Heart right ventricle (tissue), 16 donors: ENCODE data around the gene PSMA4. TPM values are rescaled to one million over a fixed set of nuclear protein-coding genes. Genes with fewer than 3 reads are reported as not detected.
"Not testable (repeated sequence)": the region's sequence is repeated elsewhere in the genome, so short reads cannot be mapped to it uniquely, and the experiment has no call there.

ENCODE experiments used
- ATAC-seq, 8 donors: fragments of 200-7000 bp; cut with Tn5 transposase; one replicate each; pipeline ENCODE4 v1.9.1; 2020; ENCODE audit warnings: mild to moderate bottlenecking in 8 of 8, moderate library complexity in 8 of 8, moderate number of reproducible peaks in 1 of 8
- DNase-seq, 2 donors: peaks; one replicate each; pipeline ENCODE4 v3.0.0-alpha.2; 2020
- H3K27ac ChIP-seq, 10 donors: fragments of 200-600 bp; sonication (generic) in 2 of 10; one replicate each; pipeline versions ENCODE4 v1.5.0 to v1.8.0; 2020 to 2022; ENCODE audit warnings: mild to moderate bottlenecking in 3 of 10
- H3K27me3 ChIP-seq, 7 donors: fragments of 200-600 bp; one replicate each; pipeline ENCODE4 v1.8.0; 2021 to 2022; ENCODE audit warnings: mild to moderate bottlenecking in 2 of 7
- H3K36me3 ChIP-seq, 9 donors: fragments of 200-600 bp; sonication (generic) in 1 of 9; one replicate each; pipeline versions ENCODE4 v1.5.0 to v1.8.0; 2020 to 2022; ENCODE audit warnings: mild to moderate bottlenecking in 2 of 9
- H3K4me1 ChIP-seq, 9 donors: fragments of 200-600 bp; sonication (generic) in 1 of 9; one replicate each; pipeline versions ENCODE4 v1.5.0 to v1.8.0; 2020 to 2022; ENCODE audit warnings: mild to moderate bottlenecking in 4 of 9
- H3K4me3 ChIP-seq, 10 donors: fragments of 200-600 bp; sonication (generic) in 2 of 10; one replicate each; pipeline versions ENCODE4 v1.5.0 to v1.8.0; 2020 to 2022; ENCODE audit warnings: mild to moderate bottlenecking in 7 of 10, moderate library complexity in 2 of 10
- H3K9me3 ChIP-seq, 11 donors: fragments of 200-600 bp in 10 of 11; sonication (generic) in 2 of 11; one replicate each; pipeline versions ENCODE4 v1.5.0 to v1.8.0; 2013 to 2022; ENCODE audit warnings: mild to moderate bottlenecking in 2 of 11, control low read depth in 1 of 11, moderate library complexity in 1 of 11
- WGBS, 2 donors: extraction: QIAGEN DNeasy Blood & Tissue Kit; methylation state at CpG; one replicate each; pipeline ENCODE4 v1.1.7; 2013; ENCODE audit warnings: inconsistent platforms in 1 of 2; 5-methylcytosine and 5-hydroxymethylcytosine counted together
- intact Hi-C, 10 donors: fragments of 100-400 bp; cut with DNase I; formaldehyde crosslinking; loops; one replicate each; pipeline versions ENCODE4 v1.11.1 to v1.14.2; 2022
- polyA plus RNA-seq, 2 donors: library from polyadenylated mRNA; stranded (reverse); fragments of 200-250 nt; gene quantifications; one replicate each; pipeline ENCODE4 v1.2.3, GENCODE V29; 2013
- total RNA-seq, 10 donors: library from RNA; stranded (reverse); fragmentation: NEBNext Ultra II Directional in 3 of 10; extraction: Animal tissue kit (Norgen Biotek cat#: 25700) in 3 of 10; gene quantifications; one replicate each; pipeline versions ENCODE4 v1.2.1 to v1.2.4, GENCODE V29; 2021 to 2023
- TF ChIP-seq, protein P1 (sequence below), 9 donors: fragments of 200-600 bp; sonication (generic) in 2 of 9; IDR thresholded peaks; one replicate each; pipeline versions ENCODE4 v1.5.0 to v1.8.0; 2021 to 2022; ENCODE audit warnings: antibody characterized with exemption in 9 of 9, mild to moderate bottlenecking in 5 of 9, moderate library complexity in 1 of 9
- donor health status: Arrhythmogenic right ventricular cardiomyopathy.
- donor health status: ischemic (EF 13 %, LVEDD 7.1; RV severe dilation, severe dysfunction).
- donor health status: healthy with polysubstance abuse.
- donor health status: DM: no; HTN: yes; CAD: no.
- donor health status: DM: no; HTN: no; CAD: no.
- donor health status: ischemic (EF 25% LVEDD 6.9; RV normal size, moderate dysfunction).
- donor health status: ischemic (EF 25% LVEDD 5.7; RV mildly dilated, moderate dysfunction).
- donor health status: healthy.
- donor health status: DM: yes; HTN: yes; CAD: no.
- donor health status: Ischemic cardiomyopathy.
- donor health status: ischemic (EF 35%, LVEDD 5.7; RV mildly dilated, moderate dysfunction).
- donor health status: nonischemic (EF 11% LVEDD 7.7; RV severe dilation, severe dysfunction).
- donor health status: DM: yes; HTN: yes; CAD: no.
- donor health status: PGD.
- donor health status: ischemic (EF 29% LVEDD 5.4; RV normal size, mild dysfunction).
- donor health status: nonischemic (EF 23%, LVEDD 6.1; RV moderate dilation, normal function).

PSMA4 gene
- total and polyA plus RNA-seq, 12 donors: 89.4 to 185 (median 116) TPM

GRCh38 chr15:78506971-78507830, 33.0 kb upstream of the PSMA4 start, which contains the start of gene HYKK:
Gene HYKK (plus strand): TSS chr15:78507577. CDS start chr15:78513089, 5,512 bp downstream.
- Histone ChIP-seq H3K27ac (peak within 1 kb of the TSS in 9 of 10 donors; percentile 18 to 74 (median 57)), H3K27me3 (peaks cover 0 to 15% (median 0%) of the 10 kb centered on the region in 7 donors), H3K4me1 (peaks cover 4 to 16% (median 9%) of the 10 kb centered on the region in 9 donors), H3K9me3 (no peaks in the 10 kb centered on the region), H3K4me3 (peak within 1 kb of the TSS; percentile 51 to 96 (median 79)), H3K36me3 (peaks cover 0 to 2% (median 0%) of the 10 kb centered on the region in 9 donors)
- 0 to 1% methylated on average over 63 of the region's 63 CpGs for WGBS, 2 donors
- intact Hi-C loops: loop anchor here in 1 of 10 donors (10.0 kb wide), 2 partner anchors 62 to 202 kb away; no protein-coding TSS in a partner anchor
- DNase-seq: peak; percentile 86 to 93
- ATAC-seq: peak; percentile 94 to 99 (median 97)
- TF ChIP-seq, protein P1, sequence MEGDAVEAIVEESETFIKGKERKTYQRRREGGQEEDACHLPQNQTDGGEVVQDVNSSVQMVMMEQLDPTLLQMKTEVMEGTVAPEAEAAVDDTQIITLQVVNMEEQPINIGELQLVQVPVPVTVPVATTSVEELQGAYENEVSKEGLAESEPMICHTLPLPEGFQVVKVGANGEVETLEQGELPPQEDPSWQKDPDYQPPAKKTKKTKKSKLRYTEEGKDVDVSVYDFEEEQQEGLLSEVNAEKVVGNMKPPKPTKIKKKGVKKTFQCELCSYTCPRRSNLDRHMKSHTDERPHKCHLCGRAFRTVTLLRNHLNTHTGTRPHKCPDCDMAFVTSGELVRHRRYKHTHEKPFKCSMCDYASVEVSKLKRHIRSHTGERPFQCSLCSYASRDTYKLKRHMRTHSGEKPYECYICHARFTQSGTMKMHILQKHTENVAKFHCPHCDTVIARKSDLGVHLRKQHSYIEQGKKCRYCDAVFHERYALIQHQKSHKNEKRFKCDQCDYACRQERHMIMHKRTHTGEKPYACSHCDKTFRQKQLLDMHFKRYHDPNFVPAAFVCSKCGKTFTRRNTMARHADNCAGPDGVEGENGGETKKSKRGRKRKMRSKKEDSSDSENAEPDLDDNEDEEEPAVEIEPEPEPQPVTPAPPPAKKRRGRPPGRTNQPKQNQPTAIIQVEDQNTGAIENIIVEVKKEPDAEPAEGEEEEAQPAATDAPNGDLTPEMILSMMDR (IDR thresholded peaks at IDR 0.05): peak in 2 of 9 donors; percentile 9 to 22

GRCh38 chr15:78507831-78508160, 32.4 kb upstream of the PSMA4 start:
- ATAC-seq: peak in 7 of 8 donors; percentile 10 to 58 (median 26)

GRCh38 chr15:78508272-78508671, 32.0 kb upstream of the PSMA4 start:
- WGBS, 2 donors: 40 to 44% methylated on average over 6 of the region's 6 CpGs
- DNase-seq (no peak), ATAC-seq (no peak)
- H3K4me1 ChIP-seq: peaks cover 4 to 16% (median 9%) of the 10 kb centered on the region in 9 donors
- H3K9me3 ChIP-seq: no peaks in the 10 kb centered on the region
- TF ChIP-seq, protein P1 (IDR thresholded peaks at IDR 0.05): no peak
- H3K27me3 ChIP-seq: peaks cover 0 to 15% (median 0%) of the 10 kb centered on the region in 7 donors
- intact Hi-C loops: loop anchor here in 1 of 10 donors (10.0 kb wide), 2 partner anchors 63 to 203 kb away; no protein-coding TSS in a partner anchor
- peak overlapping the region; percentile 51 to 96 (median 79) for H3K4me3 ChIP-seq
- peak overlapping the region in 1 of 10 donors; percentile 64 for H3K27ac ChIP-seq
- H3K36me3 ChIP-seq: peaks cover 0 to 5% (median 0%) of the 10 kb centered on the region in 9 donors

More at GRCh38 chr15:78507831-78508160, 32.4 kb upstream of the PSMA4 start:
- intact Hi-C loops: loop anchor here in 1 of 10 donors (10.0 kb wide), 2 partner anchors 63 to 203 kb away; no protein-coding TSS in a partner anchor
- no peaks in the 10 kb centered on the region for H3K9me3 ChIP-seq
- TF ChIP-seq, protein P1 (IDR thresholded peaks at IDR 0.05): no peak
- H3K4me1 ChIP-seq: peaks cover 4 to 16% (median 9%) of the 10 kb centered on the region in 9 donors
- peaks cover 0 to under 1% (median 0%) of the 10 kb centered on the region in 9 donors for H3K36me3 ChIP-seq
- 0 to 3% methylated on average over 12 to 13 of the region's 13 CpGs for WGBS, 2 donors
- H3K27ac ChIP-seq: peak overlapping the region in 9 of 10 donors; percentile 18 to 74 (median 57)
- peaks cover 0 to 15% (median 0%) of the 10 kb centered on the region in 7 donors for H3K27me3 ChIP-seq
- H3K4me3 ChIP-seq: peak overlapping the region; percentile 51 to 96 (median 79)
- no peak for DNase-seq

DNA sequence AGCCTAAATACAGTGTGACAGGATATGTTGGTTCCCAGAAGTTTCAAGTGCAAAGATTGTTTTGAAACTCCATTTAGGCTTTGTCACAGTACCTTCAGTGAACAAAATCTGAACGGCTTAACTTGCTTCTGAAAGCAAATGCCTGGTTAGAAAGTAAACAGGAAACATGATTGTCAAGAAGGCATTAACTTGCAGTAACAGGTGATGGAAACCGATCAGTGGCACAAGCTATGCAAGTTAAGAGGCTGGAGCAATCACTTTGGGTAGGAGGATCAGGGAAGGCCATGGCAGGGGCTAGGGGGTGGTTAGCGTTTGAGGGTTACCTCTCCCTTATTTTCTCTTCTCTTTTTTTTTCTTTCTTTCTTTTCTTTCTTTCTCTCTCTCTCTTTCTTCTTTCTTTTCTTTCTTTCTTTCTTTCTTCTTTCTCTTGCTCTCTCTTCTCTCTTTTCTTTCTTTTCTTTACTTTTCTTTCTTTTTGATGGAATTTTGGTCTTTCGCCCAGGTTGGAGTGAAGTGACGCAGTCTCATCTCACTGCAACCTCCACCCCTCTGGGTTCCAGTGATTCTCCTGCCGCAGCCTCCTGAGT, 30.4 kb upstream of the PSMA4 start:
- Histone ChIP-seq H3K9me3 (no peaks in the 10 kb centered on the region), H3K36me3 (peaks cover 0 to 18% (median 0%) of the 10 kb centered on the region in 9 donors), H3K4me1 (peaks cover 4 to 16% (median 9%) of the 10 kb centered on the region in 9 donors), H3K27ac (no peak overlapping the region), H3K27me3 (peaks cover 0 to 15% (median 0%) of the 10 kb centered on the region in 7 donors), H3K4me3 (no peak overlapping the region)
- ATAC-seq: no peak
- 69 to 90% methylated on average over 6 of the region's 6 CpGs for WGBS, 2 donors
- no peak for DNase-seq
- TF ChIP-seq, protein P1 (IDR thresholded peaks at IDR 0.05): no peak
- intact Hi-C loops: loop anchor here in 1 of 10 donors (10.0 kb wide), 2 partner anchors 65 to 205 kb away; no protein-coding TSS in a partner anchor

DNA sequence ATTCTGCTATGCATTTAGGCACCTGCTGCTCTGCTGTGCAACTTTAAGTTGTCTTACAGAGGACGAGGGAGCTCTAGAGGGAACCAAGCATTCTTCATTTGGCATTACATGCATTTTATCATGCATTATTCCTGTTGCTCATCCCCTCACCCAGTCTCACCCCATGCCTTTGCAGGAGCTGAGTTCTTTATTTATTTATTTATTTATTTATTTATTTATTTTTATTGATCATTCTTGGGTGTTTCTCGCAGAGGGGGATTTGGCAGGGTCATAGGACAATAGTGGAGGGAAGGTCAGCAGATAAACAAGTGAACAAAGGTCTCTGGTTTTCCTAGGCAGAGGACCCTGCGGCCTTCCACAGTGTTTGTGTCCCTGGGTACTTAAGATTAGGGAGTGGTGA, 20.2 kb upstream of the PSMA4 start:
- intact Hi-C loops, DNase-seq, H3K27me3 ChIP-seq, H3K4me3 ChIP-seq, ATAC-seq, H3K27ac ChIP-seq, H3K9me3 ChIP-seq, H3K4me1 ChIP-seq: not testable (repeated sequence)
- peaks cover 0 to 37% (median 0%) of the 10 kb centered on the region in 9 donors for H3K36me3 ChIP-seq
- WGBS, 2 donors: 91 to 97% methylated on average over 2 of the region's 3 CpGs
